GM20431 (cell line): ENCODE results near the gene RNU6-7.

ENCODE experiments used
- in situ Hi-C: fragments of 300-500 bp; cut with MseI, MboI; formaldehyde crosslinking; loops from one replicate; pipeline ENCODE4 v1.15.0; 2020; ENCODE audit warnings: low sequenced_read_pairs; ENCODE audit not compliant: unreplicated experiment

The RNU6-7 gene

GRCh38 chr14:32201816-32202490 lies at the start of gene RNU6-7:
Gene RNU6-7 (plus strand): TSS chr14:32202045.
- in situ Hi-C loops: no loop called here

GRCh38 chr14:32166029-32166428 lies 35.8 kb upstream of the RNU6-7 start:
- in situ Hi-C loops: no loop called here

- in situ Hi-C loops: no loop called here
These were observed 34.9 kb upstream of the RNU6-7 start for GRCh38 chr14:32166924-32167323.

- in situ Hi-C loops: no loop called here
These were observed 33.9 kb upstream of the RNU6-7 start for GRCh38 chr14:32167907-32168306.

- in situ Hi-C loops: no loop called here
These were observed 32.7 kb upstream of the RNU6-7 start for GRCh38 chr14:32169191-32169590.

GRCh38 chr14:32171469-32171868 lies 30.4 kb upstream of the RNU6-7 start:
- in situ Hi-C loops: no loop called here

GRCh38 chr14:32183151-32184058 lies 18.4 kb upstream of the RNU6-7 start:
- in situ Hi-C loops: no loop called here

- in situ Hi-C loops: no loop called here
These were observed 16.7 kb upstream of the RNU6-7 start for GRCh38 chr14:32185097-32185496.

GRCh38 chr14:32186248-32186647 lies 15.6 kb upstream of the RNU6-7 start:
- in situ Hi-C loops: no loop called here

GRCh38 chr14:32189811-32190210 lies 12.0 kb upstream of the RNU6-7 start:
- in situ Hi-C loops: no loop called here

- in situ Hi-C loops: no loop called here
These were observed 11.2 kb upstream of the RNU6-7 start for GRCh38 chr14:32190673-32191072.

GRCh38 chr14:32192712-32193373 lies 9.0 kb upstream of the RNU6-7 start:
- in situ Hi-C loops: no loop called here

- in situ Hi-C loops: no loop called here
These were observed 8.3 kb upstream of the RNU6-7 start for GRCh38 chr14:32193532-32193931.

GRCh38 chr14:32195636-32196035 lies 6.2 kb upstream of the RNU6-7 start:
- in situ Hi-C loops: no loop called here

GRCh38 chr14:32197919-32198318 lies 3.9 kb upstream of the RNU6-7 start:
- in situ Hi-C loops: no loop called here

- in situ Hi-C loops: no loop called here
These were observed 1.3 kb upstream of the RNU6-7 start for GRCh38 chr14:32200368-32201192.

- in situ Hi-C loops: no loop called here
These were observed 541 bp upstream of the RNU6-7 start for GRCh38 chr14:32201193-32201815.

- in situ Hi-C loops: no loop called here
These were observed 699 bp downstream of the RNU6-7 start for GRCh38 chr14:32202491-32202997.
